SK-N-MC (cell line): ENCODE data around the gene C3orf49.

Experiments used
- DNase-seq: peaks from one replicate; pipeline ENCODE4 v3.0.0-alpha.2; 2011; ENCODE audit warnings: low read depth, low spot score
- H3K27ac ChIP-seq: fragments of 200-600 bp; sonication (generic); 2 replicates; pipeline ENCODE4 v1.5.1; 2016; ENCODE audit warnings: mixed run types
- H3K36me3 ChIP-seq: fragments of 200-600 bp; sonication (generic); 2 replicates; pipeline ENCODE4 v1.6.1; 2017; ENCODE audit warnings: antibody characterized with exemption, low read length, mixed read lengths; ENCODE audit not compliant: insufficient read depth
- H3K4me3 ChIP-seq: fragments of 200-600 bp; sonication (generic); 2 replicates; pipeline ENCODE4 v1.5.1; 2016
- H3K9ac ChIP-seq: fragments of 200-600 bp; sonication (generic); 2 replicates; pipeline ENCODE4 v1.8.0; 2017; ENCODE audit warnings: mixed run types, mixed read lengths; ENCODE audit not compliant: insufficient read length
- H3K9me3 ChIP-seq: fragments of 200-600 bp; sonication (generic); 2 replicates; pipeline ENCODE4 v1.6.1; 2017; ENCODE audit warnings: low read depth, mild to moderate bottlenecking, antibody characterized with exemption, low read length, moderate library complexity, mixed read lengths
- EZH2 ChIP-seq: fragments of 200-600 bp; sonication (generic); IDR thresholded peaks from one replicate; pipeline ENCODE4 v1.6.1; 2017; ENCODE audit warnings: antibody characterized with exemption
- FOXP2 ChIP-seq: optimal IDR thresholded peaks from 2 replicates; pipeline ENCODE3; 2011; ENCODE audit warnings: mild to moderate bottlenecking, moderate library complexity; ENCODE audit not compliant: insufficient read depth; ENCODE audit errors: extremely low read length, control extremely low read depth
- POLR2AphosphoS5 ChIP-seq: IDR thresholded peaks from 2 replicates; pipeline ENCODE4 v1.6.1; 2012; ENCODE audit warnings: mild to moderate bottlenecking, low read depth, low read length, borderline replicate concordance

C3orf49 gene

GRCh38 chr3:63832395-63832794, 13.3 kb downstream of the C3orf49 start:
- no peak for TF ChIP-seq FOXP2
- no peak for TF ChIP-seq POLR2AphosphoS5
- no peak for TF ChIP-seq EZH2
- no peak overlapping the region for H3K4me3 ChIP-seq
- no peak for DNase-seq
- H3K27ac ChIP-seq = no peak overlapping the region
- peaks cover 3% of the 10 kb centered on the region; the same call in 1 of the 2 replicates for H3K36me3 ChIP-seq
- H3K9me3 ChIP-seq = no peaks in the 10 kb centered on the region
- H3K9ac ChIP-seq = no peak overlapping the region

- H3K9ac ChIP-seq = no peak overlapping the region
- no peak for DNase-seq
- no peaks in the 10 kb centered on the region for H3K36me3 ChIP-seq
- no peak overlapping the region for H3K4me3 ChIP-seq
- H3K27ac ChIP-seq = no peak overlapping the region
- no peaks in the 10 kb centered on the region for H3K9me3 ChIP-seq
- TF ChIP-seq POLR2AphosphoS5 (no peak), FOXP2 (no peak)
Observed at GRCh38 chr3:63841704-63842103, 22.6 kb downstream of the C3orf49 start.

GRCh38 chr3:63842127-63842526, 23.0 kb downstream of the C3orf49 start:
- H3K36me3 ChIP-seq = no peaks in the 10 kb centered on the region
- no peak overlapping the region for H3K27ac ChIP-seq
- no peak for DNase-seq
- H3K9ac ChIP-seq = no peak overlapping the region
- H3K4me3 ChIP-seq = no peak overlapping the region
- H3K9me3 ChIP-seq = no peaks in the 10 kb centered on the region
- TF ChIP-seq EZH2 (no peak), FOXP2 (no peak), POLR2AphosphoS5 (no peak)

DNA sequence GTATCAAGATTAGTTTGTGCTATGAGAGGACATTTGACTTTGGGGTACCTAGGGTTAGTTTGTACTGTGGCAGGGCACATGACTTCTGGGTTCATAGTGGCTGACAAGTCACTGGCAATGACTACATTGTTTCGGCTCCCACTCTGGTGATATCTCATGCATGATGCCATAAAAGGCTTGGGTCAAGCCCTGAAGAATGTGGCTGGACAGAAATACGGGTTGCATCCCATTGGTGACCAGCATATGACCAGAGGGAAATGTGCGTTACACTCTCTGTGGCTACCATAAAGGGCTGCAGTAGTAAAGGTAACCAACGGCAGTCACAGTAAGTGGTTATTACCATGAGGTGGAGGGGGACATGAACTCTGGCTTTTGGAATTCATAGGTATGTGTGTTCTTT, 26.1 kb downstream of the C3orf49 start:
- no peak overlapping the region for H3K4me3 ChIP-seq
- no peaks in the 10 kb centered on the region for H3K36me3 ChIP-seq
- no peaks in the 10 kb centered on the region for H3K9me3 ChIP-seq
- TF ChIP-seq POLR2AphosphoS5 (no peak), EZH2 (no peak), FOXP2 (no peak)
- no peak overlapping the region for H3K27ac ChIP-seq
- DNase-seq = no peak
- H3K9ac ChIP-seq = no peak overlapping the region

- no peak for DNase-seq
- no peaks in the 10 kb centered on the region for H3K9me3 ChIP-seq
- H3K9ac ChIP-seq = no peak overlapping the region
- TF ChIP-seq EZH2 (no peak), FOXP2 (no peak), POLR2AphosphoS5 (no peak)
- no peak overlapping the region for H3K27ac ChIP-seq
- H3K4me3 ChIP-seq = no peak overlapping the region
- H3K36me3 ChIP-seq = no peaks in the 10 kb centered on the region
Observed at GRCh38 chr3:63847718-63848450, 28.8 kb downstream of the C3orf49 start.

- no peak for TF ChIP-seq POLR2AphosphoS5
- no peak for TF ChIP-seq EZH2
- no peak for TF ChIP-seq FOXP2
- no peaks in the 10 kb centered on the region for H3K36me3 ChIP-seq
- no peak overlapping the region for H3K9ac ChIP-seq
- H3K4me3 ChIP-seq = no peak overlapping the region
- no peak for DNase-seq
- H3K9me3 ChIP-seq = no peaks in the 10 kb centered on the region
- no peak overlapping the region for H3K27ac ChIP-seq
Observed at GRCh38 chr3:63849175-63849574, 30.1 kb downstream of the C3orf49 start.

- H3K4me3 ChIP-seq = no peak overlapping the region
- no peak overlapping the region for H3K9ac ChIP-seq
- no peak overlapping the region for H3K27ac ChIP-seq
- H3K9me3 ChIP-seq = no peaks in the 10 kb centered on the region
- no peak for DNase-seq
- H3K36me3 ChIP-seq = no peaks in the 10 kb centered on the region
- TF ChIP-seq POLR2AphosphoS5 (no peak), EZH2 (no peak), FOXP2 (no peak)
Observed at GRCh38 chr3:63851287-63851686, 32.2 kb downstream of the C3orf49 start.

- no peak overlapping the region for H3K4me3 ChIP-seq
- no peak for DNase-seq
- no peaks in the 10 kb centered on the region for H3K36me3 ChIP-seq
- H3K27ac ChIP-seq = no peak overlapping the region
- H3K9me3 ChIP-seq = no peaks in the 10 kb centered on the region
- H3K9ac ChIP-seq = no peak overlapping the region
- TF ChIP-seq FOXP2 (no peak), EZH2 (no peak), POLR2AphosphoS5 (no peak)
Observed at GRCh38 chr3:63853106-63853505, 34.0 kb downstream of the C3orf49 start.
